GM19438 (cell line): ENCODE data around the gene ATOH7.
"Not testable (repeated sequence)": the region's sequence is repeated elsewhere in the genome, so short reads cannot be mapped to it uniquely, and the experiment has no call there.

Experiments used
- ATAC-seq: cut with Tn5 transposase; IDR thresholded peaks from one replicate; pipeline ENCODE4 v1.9.1; 2021; ENCODE audit warnings: low read depth; ENCODE audit not compliant: unreplicated experiment

ATOH7 gene

GRCh38 chr10:68231817-68232251 lies at the start of gene ATOH7:
Gene ATOH7 (minus strand): TSS chr10:68232113. CDS start chr10:68231677, 436 bp downstream.
- no peak for ATAC-seq

GRCh38 chr10:68280758-68281157 lies 48.8 kb upstream of the ATOH7 start:
- ATAC-seq, result no peak

- ATAC-seq, result not testable (repeated sequence)
Observed at GRCh38 chr10:68278906-68279753, 47.2 kb upstream of the ATOH7 start.

- ATAC-seq, result not testable (repeated sequence)
Observed at GRCh38 chr10:68277814-68278213, 45.9 kb upstream of the ATOH7 start.

GRCh38 chr10:68276224-68276623 lies 44.3 kb upstream of the ATOH7 start:
- no peak for ATAC-seq

GRCh38 chr10:68275600-68276126 lies 43.8 kb upstream of the ATOH7 start:
- ATAC-seq, result no peak

- no peak for ATAC-seq
Observed at GRCh38 chr10:68272833-68273232, 40.9 kb upstream of the ATOH7 start.

GRCh38 chr10:68271196-68271882 lies 39.4 kb upstream of the ATOH7 start:
- ATAC-seq, result no peak

- no peak for ATAC-seq
Observed at GRCh38 chr10:68269562-68270290, 37.8 kb upstream of the ATOH7 start.

- no peak for ATAC-seq
Observed at GRCh38 chr10:68261132-68261856, 29.4 kb upstream of the ATOH7 start.

GRCh38 chr10:68253346-68253745 lies 21.4 kb upstream of the ATOH7 start:
- no peak for ATAC-seq

GRCh38 chr10:68251625-68252495 lies 19.9 kb upstream of the ATOH7 start:
- ATAC-seq, result no peak

- no peak for ATAC-seq
Observed at GRCh38 chr10:68251151-68251550, 19.2 kb upstream of the ATOH7 start.

- no peak for ATAC-seq
Observed at GRCh38 chr10:68249297-68249696, 17.4 kb upstream of the ATOH7 start.

GRCh38 chr10:68247931-68248330 lies 16.0 kb upstream of the ATOH7 start:
- no peak for ATAC-seq

GRCh38 chr10:68246397-68246796 lies 14.5 kb upstream of the ATOH7 start:
- not testable (repeated sequence) for ATAC-seq

GRCh38 chr10:68242051-68242450 lies 10.1 kb upstream of the ATOH7 start:
- ATAC-seq, result no peak

- no peak for ATAC-seq
Observed at GRCh38 chr10:68239596-68240150, 7.8 kb upstream of the ATOH7 start.

- no peak for ATAC-seq
Observed at GRCh38 chr10:68239069-68239468, 7.2 kb upstream of the ATOH7 start.
